Stomach (tissue), 9 donors: ENCODE results near the gene ELOB. TPM values are rescaled to one million over a fixed set of nuclear protein-coding genes. Genes with fewer than 3 reads are reported as not detected.

Experiments used
- DNase-seq, 2 donors: peaks; one replicate each; pipeline versions ENCODE4 v3.0.0 to v3.0.0-alpha.2; 2013 to 2019
- H3K27ac ChIP-seq, 5 donors: fragments of 200-600 bp in 4 of 5; sonication (generic) in 4 of 5; one replicate each; pipeline ENCODE4 v1.5.1; 2013 to 2019; ENCODE audit warnings: mild to moderate bottlenecking in 1 of 5, moderate library complexity in 1 of 5
- H3K27me3 ChIP-seq, 3 donors: fragments of 200-600 bp; sonication (generic); one replicate each; pipeline ENCODE4 v1.5.1; 2017 to 2019; ENCODE audit warnings: mixed run types in 1 of 3
- H3K36me3 ChIP-seq, 4 donors: fragments of 200-600 bp; sonication (generic); 1 replicate in 3 of 4; 2 replicates in 1 of 4; pipeline ENCODE4 v1.5.1; 2016 to 2019
- H3K4me1 ChIP-seq, 4 donors: fragments of 200-600 bp; sonication (generic); one replicate each; pipeline ENCODE4 v1.5.1; 2016 to 2019
- H3K4me3 ChIP-seq, 4 donors: fragments of 200-600 bp; sonication (generic) in 3 of 4; one replicate each; pipeline ENCODE4 v1.5.1; 2016 to 2019; ENCODE audit warnings: mild to moderate bottlenecking in 1 of 4
- H3K9me3 ChIP-seq, 4 donors: fragments of 200-600 bp; sonication (generic); one replicate each; pipeline ENCODE4 v1.5.1; 2016 to 2019
- CTCF ChIP-seq, 7 experiments: fragments of 450-650 bp in 4 of 7; fragments of 200-600 bp in 3 of 7; sonication (generic) in 3 of 7; IDR thresholded peaks; one replicate each; pipeline ENCODE4 v1.5.1; 2016 to 2019; ENCODE audit warnings: antibody characterized with exemption in 7 of 7, control low read depth in 2 of 7, mild to moderate bottlenecking in 1 of 7
- EP300 ChIP-seq: sonication (generic); formaldehyde crosslinking; IDR thresholded peaks from one replicate; pipeline ENCODE4 v1.6.1; 2017; ENCODE audit warnings: antibody characterized with exemption
- POLR2A ChIP-seq, 4 donors: fragments of 450-650 bp; IDR thresholded peaks; one replicate each; pipeline ENCODE4 v1.6.1; 2016; ENCODE audit warnings: antibody characterized with exemption in 4 of 4, control low read depth in 2 of 4, mild to moderate bottlenecking in 1 of 4, moderate library complexity in 1 of 4
- POLR2AphosphoS5 ChIP-seq, 3 donors: sonication (generic); formaldehyde crosslinking; IDR thresholded peaks; one replicate each; pipeline ENCODE4 v1.6.1; 2016; ENCODE audit warnings: antibody characterized with exemption in 3 of 3
- WGBS, 5 donors: extraction: QIAGEN DNeasy Blood & Tissue Kit in 3 of 5; methylation state at CpG; one replicate each; pipeline versions ENCODE4 v1.1.5 to v1.1.7; 2013 to 2018; 5-methylcytosine and 5-hydroxymethylcytosine counted together
- intact Hi-C: fragments of 100-400 bp; cut with DNase I; formaldehyde crosslinking; loops from one replicate; pipeline ENCODE4 v1.15.1; 2023; ENCODE audit warnings: low total_unique reads
- polyA plus RNA-seq, 3 donors: library from polyadenylated mRNA; stranded (reverse); fragments of 200-250 nt; gene quantifications; one replicate each; pipeline ENCODE4 v1.2.3, GENCODE V29; 2013
- total RNA-seq, 5 donors: library from RNA; depleted of rRNA; stranded (reverse); fragments of >200 nt; gene quantifications; one replicate each; pipeline versions ENCODE4 v1.1.0 to v1.2.3, GENCODE V29; 2014 to 2016
- donor health status: healthy with polysubstance abuse.
- donor health status: Bipolar disorder and iron deficiency.
- donor health status: healthy.

ELOB gene
- total and polyA plus RNA-seq, 8 donors: 68.1 to 713 (median 231) TPM

DNA sequence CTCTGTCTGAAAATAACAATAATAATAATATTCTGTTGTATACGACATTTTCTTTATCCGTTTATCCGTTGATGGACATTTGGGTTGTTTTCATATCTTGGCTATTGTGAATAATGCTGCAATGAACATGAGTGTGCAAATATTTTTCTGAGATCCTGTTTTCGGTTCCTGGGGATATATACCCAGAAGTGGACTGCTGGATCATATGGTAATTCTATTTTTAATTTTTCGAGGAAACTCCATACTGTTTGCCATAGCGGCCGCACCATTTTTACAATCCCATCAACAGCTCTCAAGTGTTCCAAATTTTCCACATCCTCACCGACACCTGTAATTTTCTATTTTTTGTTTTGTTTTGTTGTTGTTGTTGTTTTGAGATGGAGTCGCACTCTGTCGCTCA lies 15.9 kb upstream of the ELOB start:
- no peak for TF ChIP-seq POLR2A (IDR thresholded peaks at IDR 0.05)
- no peak for TF ChIP-seq CTCF (IDR thresholded peaks at IDR 0.05)
- TF ChIP-seq EP300: no peak
- no peak for TF ChIP-seq POLR2AphosphoS5 (IDR thresholded peaks at IDR 0.05)
- H3K4me3 ChIP-seq: no peak overlapping the region
- 87 to 93% (median 93%) methylated on average over 10 of the region's 10 CpGs for WGBS, 5 donors
- H3K27me3 ChIP-seq: peaks cover 0 to 55% (median 3%) of the 10 kb centered on the region in 3 donors
- H3K4me1 ChIP-seq: peaks cover 0 to 30% (median 3%) of the 10 kb centered on the region in 4 donors
- intact Hi-C loops: no loop called here
- H3K9me3 ChIP-seq: no peaks in the 10 kb centered on the region
- H3K36me3 ChIP-seq: no peaks in the 10 kb centered on the region
- no peak overlapping the region for H3K27ac ChIP-seq
- no peak for DNase-seq

DNA sequence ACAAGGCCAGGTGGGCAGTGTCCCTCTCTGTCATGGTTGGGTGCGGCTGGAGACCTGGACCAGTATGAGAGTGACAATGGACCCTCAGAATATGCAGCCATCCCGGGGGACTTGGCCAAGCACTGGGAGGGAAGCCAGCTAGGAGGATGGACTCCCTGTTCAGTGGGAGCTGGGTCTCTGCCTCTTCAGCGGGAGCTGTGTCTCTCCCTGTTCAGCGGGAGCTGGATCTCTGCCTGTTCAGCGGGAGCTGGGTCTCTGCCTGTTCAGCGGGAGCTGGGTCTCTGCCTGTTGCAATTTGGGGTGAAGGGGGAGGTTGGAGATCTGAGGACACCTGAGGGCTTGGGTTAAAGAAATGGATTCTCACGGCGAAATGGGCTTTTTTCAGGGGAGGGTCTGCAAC lies 14.1 kb upstream of the ELOB start:
- Histone ChIP-seq H3K4me3 (no peak overlapping the region), H3K36me3 (no peaks in the 10 kb centered on the region), H3K4me1 (peaks cover 0 to 26% (median 4%) of the 10 kb centered on the region in 4 donors), H3K27ac (no peak overlapping the region), H3K9me3 (no peaks in the 10 kb centered on the region), H3K27me3 (peaks cover 3 to 71% (median 14%) of the 10 kb centered on the region in 3 donors)
- intact Hi-C loops: no loop called here
- no peak for TF ChIP-seq POLR2A (IDR thresholded peaks at IDR 0.05)
- TF ChIP-seq CTCF (IDR thresholded peaks at IDR 0.05): no peak
- no peak for TF ChIP-seq EP300
- 73 to 84% (median 80%) methylated on average over 8 of the region's 8 CpGs for WGBS, 5 donors
- DNase-seq: no peak

DNA sequence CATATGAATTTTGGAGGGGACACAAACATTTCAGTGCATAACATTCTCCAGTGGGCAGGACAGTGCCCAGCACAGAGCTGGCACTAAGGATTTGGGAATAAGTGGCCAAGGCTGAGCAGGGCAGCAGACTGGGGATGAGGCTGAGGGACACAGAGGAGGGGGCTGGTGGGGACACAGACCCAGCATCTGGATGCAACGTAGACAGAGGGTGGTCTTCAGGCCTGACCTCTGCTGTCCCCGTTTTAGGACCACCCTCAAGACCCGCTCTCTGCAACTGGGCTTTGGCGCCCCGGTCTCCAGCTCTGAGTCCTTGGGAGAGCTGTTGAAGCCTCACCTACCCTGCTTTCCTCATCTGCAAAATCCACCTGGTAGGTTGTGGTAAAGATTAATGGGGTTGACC lies 13.6 kb upstream of the ELOB start:
- no peak for TF ChIP-seq POLR2AphosphoS5 (IDR thresholded peaks at IDR 0.05)
- no peak for TF ChIP-seq POLR2A (IDR thresholded peaks at IDR 0.05)
- no peak for TF ChIP-seq CTCF (IDR thresholded peaks at IDR 0.05)
- H3K27me3 ChIP-seq: peaks cover 5 to 72% (median 20%) of the 10 kb centered on the region in 3 donors
- WGBS, 5 donors: 81 to 97% (median 83%) methylated on average over 5 of the region's 5 CpGs

DNA sequence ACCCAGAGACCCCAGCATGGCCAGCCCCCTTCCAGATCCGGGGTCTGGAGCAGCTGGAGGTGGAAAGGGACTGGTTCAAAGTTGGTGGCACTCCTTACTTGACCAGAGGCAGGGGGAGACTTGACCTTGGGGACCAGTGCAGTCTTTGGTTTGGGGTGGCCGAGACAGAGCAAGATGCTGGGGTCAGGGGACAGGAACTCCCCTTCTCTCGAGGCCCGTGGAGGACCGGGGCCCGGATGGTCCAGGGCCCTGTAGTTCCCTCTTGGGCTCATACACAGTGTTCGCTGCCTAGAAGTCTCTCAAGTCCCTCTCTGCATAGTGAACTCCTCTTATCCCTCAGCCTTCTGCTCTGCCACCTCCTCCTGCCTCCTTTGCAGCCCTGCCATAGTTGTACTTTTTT lies 10.9 kb upstream of the ELOB start:
- DNase-seq: no peak
- intact Hi-C loops: loop anchor here (10.0 kb wide), 1 partner anchor 77 kb away; no protein-coding TSS in a partner anchor
- H3K4me1 ChIP-seq: peaks cover 12 to 25% (median 15%) of the 10 kb centered on the region in 4 donors
- no peak overlapping the region for H3K4me3 ChIP-seq
- H3K27me3 ChIP-seq: peaks cover 10 to 83% (median 33%) of the 10 kb centered on the region in 3 donors
- TF ChIP-seq EP300 (no peak), POLR2AphosphoS5 (IDR thresholded peaks at IDR 0.05) (no peak), CTCF (IDR thresholded peaks at IDR 0.05) (no peak), POLR2A (IDR thresholded peaks at IDR 0.05) (no peak)
- no peaks in the 10 kb centered on the region for H3K9me3 ChIP-seq
- WGBS, 5 donors: 34 to 62% (median 50%) methylated on average over 7 of the region's 7 CpGs
- H3K27ac ChIP-seq: no peak overlapping the region
- no peaks in the 10 kb centered on the region for H3K36me3 ChIP-seq

More for the DNA sequence above, 13.6 kb upstream of the ELOB start:
- intact Hi-C loops: no loop called here
- H3K4me1 ChIP-seq: peaks cover 3 to 24% (median 7%) of the 10 kb centered on the region in 4 donors
- no peaks in the 10 kb centered on the region for H3K9me3 ChIP-seq
- H3K36me3 ChIP-seq: no peaks in the 10 kb centered on the region
- H3K27ac ChIP-seq: no peak overlapping the region
- no peak for DNase-seq
- no peak overlapping the region for H3K4me3 ChIP-seq
